ENCODE data around the gene ST13. TPM values are rescaled to one million over a fixed set of nuclear protein-coding genes. Genes with fewer than 3 reads are reported as not detected.
"Not testable (repeated sequence)": the region's sequence is repeated elsewhere in the genome, so short reads cannot be mapped to it uniquely, and the experiment has no call there.

Gene ST13
- total RNA-seq, 1 experiment from 2014 or later, result 385 TPM

DNA sequence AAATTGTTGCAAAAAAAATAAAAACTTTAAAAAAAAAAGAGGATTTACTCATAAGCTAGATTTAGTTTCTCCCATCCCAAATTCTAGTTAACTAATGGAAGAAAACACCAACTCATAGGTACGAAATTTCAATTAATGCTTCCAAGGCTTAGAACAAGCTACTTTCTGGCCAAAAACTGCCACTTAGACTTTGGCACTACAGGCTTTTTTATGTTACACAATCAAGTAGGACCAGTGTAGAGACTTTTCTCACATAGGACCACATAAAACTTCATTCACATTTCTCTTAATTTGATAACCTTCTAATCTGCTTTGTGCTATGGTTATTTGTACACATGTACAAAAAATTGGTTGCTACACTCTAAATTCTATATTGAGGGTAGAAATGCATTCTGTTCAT, 3.1 kb downstream of the ST13 start:
- H3K4me1 ChIP-seq, result peaks cover 37% of the 10 kb centered on the region
- Mint-ChIP-seq H3K4me1 (ENCODE audit: low read depth, unreplicated experiment) (peaks cover 6% of the 10 kb centered on the region), H3K27me3 (ENCODE audit: insufficient read depth, unreplicated experiment) (no peaks in the 10 kb centered on the region), H3K4me3 (ENCODE audit: unreplicated experiment) (peak overlapping the region; percentile 98), H3K9me3 (ENCODE audit: unreplicated experiment) (no peaks in the 10 kb centered on the region), H3K27ac (ENCODE audit: unreplicated experiment) (no peak overlapping the region), H3K36me3 (ENCODE audit: insufficient read depth, unreplicated experiment) (peaks cover 61% of the 10 kb centered on the region)
- ChIA-PET CTCF (no interaction called here), POLR2A (interaction anchor here (0.8 kb wide), 1 partner anchor 98 kb away, joined by 4 read pairs; the partner anchor contains the start of gene RBX1)
- no TSS peak for BruUV-seq (replicated peaks)
- intact Hi-C loops (cut with micrococcal nuclease; ENCODE audit: unreplicated experiment), result no loop called here
- H3K36me3 ChIP-seq (ENCODE audit: control insufficient read depth, insufficient read depth, low read length), result no peaks in the 10 kb centered on the region; the same call in 1 of the 2 replicates
- DNase-seq, result no peak
- H3K9me3 ChIP-seq, result no peaks in the 10 kb centered on the region
- TF ChIP-seq, protein P1, sequence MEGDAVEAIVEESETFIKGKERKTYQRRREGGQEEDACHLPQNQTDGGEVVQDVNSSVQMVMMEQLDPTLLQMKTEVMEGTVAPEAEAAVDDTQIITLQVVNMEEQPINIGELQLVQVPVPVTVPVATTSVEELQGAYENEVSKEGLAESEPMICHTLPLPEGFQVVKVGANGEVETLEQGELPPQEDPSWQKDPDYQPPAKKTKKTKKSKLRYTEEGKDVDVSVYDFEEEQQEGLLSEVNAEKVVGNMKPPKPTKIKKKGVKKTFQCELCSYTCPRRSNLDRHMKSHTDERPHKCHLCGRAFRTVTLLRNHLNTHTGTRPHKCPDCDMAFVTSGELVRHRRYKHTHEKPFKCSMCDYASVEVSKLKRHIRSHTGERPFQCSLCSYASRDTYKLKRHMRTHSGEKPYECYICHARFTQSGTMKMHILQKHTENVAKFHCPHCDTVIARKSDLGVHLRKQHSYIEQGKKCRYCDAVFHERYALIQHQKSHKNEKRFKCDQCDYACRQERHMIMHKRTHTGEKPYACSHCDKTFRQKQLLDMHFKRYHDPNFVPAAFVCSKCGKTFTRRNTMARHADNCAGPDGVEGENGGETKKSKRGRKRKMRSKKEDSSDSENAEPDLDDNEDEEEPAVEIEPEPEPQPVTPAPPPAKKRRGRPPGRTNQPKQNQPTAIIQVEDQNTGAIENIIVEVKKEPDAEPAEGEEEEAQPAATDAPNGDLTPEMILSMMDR (IDR thresholded peaks at IDR 0.05; ENCODE audit: insufficient read depth in 1 of 2, low read depth in 1 of 2, low read length in 1 of 2, severe bottlenecking in 1 of 2, unreplicated experiment in 1 of 2), result no peak
- H3K27me3 ChIP-seq (replicated peaks; ENCODE audit: control insufficient read depth, insufficient read depth, low read length), result no peaks in the 10 kb centered on the region
- H3K4me3 ChIP-seq (ENCODE audit: low read depth, low read length), result no peak overlapping the region

DNA sequence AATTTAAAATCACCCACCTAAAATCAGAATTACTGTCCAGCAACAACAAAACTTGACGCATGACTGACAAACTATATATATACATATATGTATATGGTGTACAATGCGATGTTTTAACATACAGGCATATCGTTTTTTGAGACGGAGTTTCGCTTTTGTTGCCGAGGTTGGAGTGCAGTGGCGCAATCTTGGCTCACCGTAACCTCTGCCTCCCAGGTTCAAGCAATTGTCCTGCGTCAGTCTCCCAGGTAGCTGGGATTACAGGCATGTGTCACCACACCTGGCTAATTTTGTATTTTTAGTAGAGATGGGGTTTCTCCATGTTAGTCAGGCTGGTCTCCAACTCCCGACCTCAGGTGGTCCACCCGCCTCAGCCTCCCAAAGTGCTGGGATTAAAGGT, 10.6 kb downstream of the ST13 start:
- H3K4me1 ChIP-seq; intact Hi-C loops (cut with micrococcal nuclease; ENCODE audit: unreplicated experiment); H3K4me3 Mint-ChIP-seq (ENCODE audit: unreplicated experiment); H3K27me3 ChIP-seq (replicated peaks; ENCODE audit: control insufficient read depth, insufficient read depth, low read length); H3K4me3 ChIP-seq (ENCODE audit: low read depth, low read length); H3K27ac Mint-ChIP-seq (ENCODE audit: unreplicated experiment); DNase-seq; H3K9me3 Mint-ChIP-seq (ENCODE audit: unreplicated experiment); H3K36me3 ChIP-seq (ENCODE audit: control insufficient read depth, insufficient read depth, low read length); H3K4me1 Mint-ChIP-seq (ENCODE audit: low read depth, unreplicated experiment); CTCF ChIA-PET; H3K9me3 ChIP-seq; H3K27me3 Mint-ChIP-seq (ENCODE audit: insufficient read depth, unreplicated experiment); BruUV-seq (replicated peaks): not testable (repeated sequence)
- POLR2A ChIA-PET, result interaction anchor here (1.0 kb wide), 1 partner anchor 11 kb away, joined by 9 read pairs; the partner anchor contains the start of gene ST13
- peaks cover 89% of the 10 kb centered on the region for H3K36me3 Mint-ChIP-seq (ENCODE audit: insufficient read depth, unreplicated experiment)

DNA sequence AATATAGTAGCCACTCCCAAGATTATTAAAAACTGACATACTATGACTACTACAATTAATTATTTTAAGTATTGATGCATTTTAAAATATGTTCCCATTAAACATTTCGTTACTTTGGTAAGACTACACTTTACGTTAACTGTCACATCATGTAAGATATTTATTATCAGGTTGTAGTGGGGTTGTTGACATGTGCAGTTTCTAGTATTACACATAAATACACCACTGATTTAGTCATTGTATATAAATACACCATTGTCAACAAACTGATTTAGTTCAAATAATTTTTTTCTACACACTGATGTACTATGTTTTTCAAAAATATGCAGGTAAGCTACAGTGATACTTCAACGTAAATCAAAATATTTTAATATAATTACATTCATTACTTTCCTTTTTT, 11.5 kb downstream of the ST13 start:
- TF ChIP-seq, protein P1 (IDR thresholded peaks at IDR 0.05; ENCODE audit: insufficient read depth in 1 of 2, low read depth in 1 of 2, low read length in 1 of 2, severe bottlenecking in 1 of 2, unreplicated experiment in 1 of 2), result no peak
- CTCF ChIA-PET, result no interaction called here
- Histone ChIP-seq H3K9me3 (no peaks in the 10 kb centered on the region), H3K27me3 (replicated peaks; ENCODE audit: control insufficient read depth, insufficient read depth, low read length) (no peaks in the 10 kb centered on the region), H3K36me3 (ENCODE audit: control insufficient read depth, insufficient read depth, low read length) (no peaks in the 10 kb centered on the region; the same call in 1 of the 2 replicates), H3K4me3 (ENCODE audit: low read depth, low read length) (no peak overlapping the region), H3K4me1 (no peaks in the 10 kb centered on the region)
- BruUV-seq (replicated peaks), result no TSS peak
- Mint-ChIP-seq H3K9me3 (ENCODE audit: unreplicated experiment) (no peaks in the 10 kb centered on the region), H3K36me3 (ENCODE audit: insufficient read depth, unreplicated experiment) (peaks cover 90% of the 10 kb centered on the region), H3K27me3 (ENCODE audit: insufficient read depth, unreplicated experiment) (no peaks in the 10 kb centered on the region), H3K27ac (ENCODE audit: unreplicated experiment) (no peak overlapping the region), H3K4me1 (ENCODE audit: low read depth, unreplicated experiment) (peaks cover 6% of the 10 kb centered on the region), H3K4me3 (ENCODE audit: unreplicated experiment) (no peak overlapping the region)
- intact Hi-C loops (cut with micrococcal nuclease; ENCODE audit: unreplicated experiment), result no loop called here
- POLR2A ChIA-PET, result no interaction called here
- no peak for DNase-seq

DNA sequence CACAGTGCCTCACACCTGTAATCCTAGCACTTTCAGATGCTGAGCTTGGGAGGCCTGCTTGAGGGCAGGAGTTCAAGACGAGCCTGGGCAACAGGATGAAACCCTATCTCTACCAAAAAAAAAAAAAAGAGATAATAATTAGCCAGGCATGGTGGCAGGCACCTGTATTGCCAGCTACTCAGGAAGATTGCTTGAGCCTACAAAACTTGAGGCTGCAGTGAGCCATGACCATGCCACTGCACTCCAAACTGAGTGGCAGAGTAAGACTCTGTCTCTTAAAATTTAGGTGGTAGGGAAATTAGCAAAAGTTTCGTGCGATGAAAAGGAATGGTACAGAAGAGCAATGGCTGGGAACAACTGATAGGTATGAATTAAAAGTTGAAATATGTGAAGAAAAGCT, 18.0 kb downstream of the ST13 start:
- no peak overlapping the region for H3K4me3 ChIP-seq (ENCODE audit: low read depth, low read length)
- BruUV-seq (replicated peaks), result no TSS peak
- intact Hi-C loops (cut with micrococcal nuclease; ENCODE audit: unreplicated experiment), result no loop called here
- Mint-ChIP-seq H3K4me3 (ENCODE audit: unreplicated experiment) (no peak overlapping the region), H3K4me1 (ENCODE audit: low read depth, unreplicated experiment) (peaks cover 4% of the 10 kb centered on the region), H3K27me3 (ENCODE audit: insufficient read depth, unreplicated experiment) (no peaks in the 10 kb centered on the region), H3K27ac (ENCODE audit: unreplicated experiment) (no peak overlapping the region), H3K9me3 (ENCODE audit: unreplicated experiment) (no peaks in the 10 kb centered on the region), H3K36me3 (ENCODE audit: insufficient read depth, unreplicated experiment) (peaks cover 92% of the 10 kb centered on the region)
- no peak for DNase-seq
- TF ChIP-seq, protein P1 (IDR thresholded peaks at IDR 0.05; ENCODE audit: insufficient read depth in 1 of 2, low read depth in 1 of 2, low read length in 1 of 2, severe bottlenecking in 1 of 2, unreplicated experiment in 1 of 2), result no peak
- POLR2A ChIA-PET, result interaction anchor here (1.2 kb wide), 1 partner anchor 19 kb away, joined by 5 read pairs; the partner anchor contains the start of gene SLC25A17
- no peaks in the 10 kb centered on the region for H3K9me3 ChIP-seq
- H3K4me1 ChIP-seq, result no peaks in the 10 kb centered on the region
- CTCF ChIA-PET, result no interaction called here
- no peaks in the 10 kb centered on the region for H3K27me3 ChIP-seq (replicated peaks; ENCODE audit: control insufficient read depth, insufficient read depth, low read length)
- H3K36me3 ChIP-seq (ENCODE audit: control insufficient read depth, insufficient read depth, low read length), result no peaks in the 10 kb centered on the region
